ENCODE results near the gene CNIH3. TPM values are rescaled to one million over a fixed set of nuclear protein-coding genes. Genes with fewer than 3 reads are reported as not detected.

Gene CNIH3
- total RNA-seq, 1 donor from 2014 or later, result 1.4 TPM

- Mint-ChIP-seq H3K9me3 (no peaks in the 10 kb centered on the region), H3K27me3 (ENCODE audit: insufficient read depth) (peaks cover 7% of the 10 kb centered on the region), H3K36me3 (ENCODE audit: low read depth) (no peaks in the 10 kb centered on the region), H3K4me3 (no peak overlapping the region), H3K27ac (no peak overlapping the region), H3K4me1 (ENCODE audit: low read depth) (no peaks in the 10 kb centered on the region)
- intact Hi-C loops (cut with micrococcal nuclease), result no loop called here
- DNase-seq (ENCODE audit: low spot score), result no peak
These were observed 153.6 kb downstream of the CNIH3 start for GRCh38 chr1:224769452-224770335.

DNA sequence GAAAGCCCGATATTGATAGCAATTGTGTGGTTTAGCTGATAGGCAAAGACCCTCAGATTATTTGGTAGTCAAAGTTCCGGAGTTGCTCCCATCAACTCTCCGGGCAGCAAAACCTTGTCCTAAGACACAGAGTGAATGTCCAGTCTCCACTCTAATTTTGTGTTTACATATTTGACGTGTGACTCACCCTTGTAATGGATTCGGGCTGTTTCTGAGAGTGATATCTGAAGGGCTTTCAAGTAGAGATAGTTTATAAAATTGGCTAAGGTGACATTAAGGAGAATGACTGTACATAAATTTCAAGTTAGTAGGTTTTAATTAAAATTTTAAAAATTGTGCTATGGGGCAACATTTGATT is 154.2 kb downstream of the CNIH3 start:
- Mint-ChIP-seq H3K9me3 (no peaks in the 10 kb centered on the region), H3K4me3 (no peak overlapping the region), H3K27ac (no peak overlapping the region), H3K4me1 (ENCODE audit: low read depth) (no peaks in the 10 kb centered on the region), H3K27me3 (ENCODE audit: insufficient read depth) (peaks cover 7% of the 10 kb centered on the region), H3K36me3 (ENCODE audit: low read depth) (no peaks in the 10 kb centered on the region)
- intact Hi-C loops (cut with micrococcal nuclease), result no loop called here
- no peak for DNase-seq (ENCODE audit: low spot score)

- Mint-ChIP-seq H3K4me1 (ENCODE audit: low read depth) (no peaks in the 10 kb centered on the region), H3K27ac (no peak overlapping the region), H3K4me3 (no peak overlapping the region), H3K9me3 (no peaks in the 10 kb centered on the region), H3K36me3 (ENCODE audit: low read depth) (no peaks in the 10 kb centered on the region), H3K27me3 (ENCODE audit: insufficient read depth) (peaks cover 4% of the 10 kb centered on the region)
- DNase-seq (ENCODE audit: low spot score), result no peak
- intact Hi-C loops (cut with micrococcal nuclease), result no loop called here
These were observed 157.5 kb downstream of the CNIH3 start for GRCh38 chr1:224773646-224774045.

- H3K4me1 Mint-ChIP-seq (ENCODE audit: low read depth), result no peaks in the 10 kb centered on the region
- H3K4me3 Mint-ChIP-seq, result no peak overlapping the region
- no peak overlapping the region for H3K27ac Mint-ChIP-seq
- intact Hi-C loops (cut with micrococcal nuclease), result no loop called here
- H3K27me3 Mint-ChIP-seq (ENCODE audit: insufficient read depth), result peaks cover 4% of the 10 kb centered on the region
- H3K36me3 Mint-ChIP-seq (ENCODE audit: low read depth), result no peaks in the 10 kb centered on the region
- DNase-seq (ENCODE audit: low spot score), result no peak
- no peaks in the 10 kb centered on the region for H3K9me3 Mint-ChIP-seq
These were observed 158.3 kb downstream of the CNIH3 start for GRCh38 chr1:224774378-224774777.

DNA sequence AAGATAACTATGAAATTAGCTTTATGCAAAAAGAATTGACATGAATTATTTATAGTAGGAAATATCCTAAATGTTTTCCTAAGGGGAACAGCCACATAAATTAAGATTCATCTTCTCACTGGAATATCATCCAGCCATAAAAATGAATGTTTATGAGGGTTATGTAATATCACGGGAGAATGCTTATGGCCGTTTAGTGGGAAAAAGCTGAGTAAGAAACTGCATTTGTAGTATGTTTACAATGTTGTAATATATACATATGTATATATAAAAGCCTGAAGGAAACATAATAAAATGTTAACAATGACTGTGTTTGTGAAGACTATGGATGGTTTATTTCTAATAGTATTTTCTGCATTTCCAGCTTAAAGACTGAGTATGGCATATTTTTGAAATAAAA is 161.1 kb downstream of the CNIH3 start:
- no peak overlapping the region for H3K27ac Mint-ChIP-seq
- peaks cover 6% of the 10 kb centered on the region for H3K4me1 Mint-ChIP-seq (ENCODE audit: low read depth)
- no peak for DNase-seq (ENCODE audit: low spot score)
- intact Hi-C loops (cut with micrococcal nuclease), result no loop called here
- H3K36me3 Mint-ChIP-seq (ENCODE audit: low read depth), result no peaks in the 10 kb centered on the region
- H3K27me3 Mint-ChIP-seq (ENCODE audit: insufficient read depth), result peaks cover 2% of the 10 kb centered on the region
- H3K9me3 Mint-ChIP-seq, result no peaks in the 10 kb centered on the region
- no peak overlapping the region for H3K4me3 Mint-ChIP-seq

- H3K36me3 Mint-ChIP-seq (ENCODE audit: low read depth), result peaks cover 1% of the 10 kb centered on the region
- no peak overlapping the region for H3K4me3 Mint-ChIP-seq
- no peak overlapping the region for H3K27ac Mint-ChIP-seq
- no peaks in the 10 kb centered on the region for H3K9me3 Mint-ChIP-seq
- peaks cover 2% of the 10 kb centered on the region for H3K27me3 Mint-ChIP-seq (ENCODE audit: insufficient read depth)
- intact Hi-C loops (cut with micrococcal nuclease), result no loop called here
- H3K4me1 Mint-ChIP-seq (ENCODE audit: low read depth), result peaks cover 24% of the 10 kb centered on the region
- no peak for DNase-seq (ENCODE audit: low spot score)
These were observed 163.4 kb downstream of the CNIH3 start for GRCh38 chr1:224779536-224779935.

GRCh38 chr1:224780736-224781135 is 164.6 kb downstream of the CNIH3 start:
- H3K36me3 Mint-ChIP-seq (ENCODE audit: low read depth), result peaks cover 2% of the 10 kb centered on the region
- peaks cover 2% of the 10 kb centered on the region for H3K27me3 Mint-ChIP-seq (ENCODE audit: insufficient read depth)
- intact Hi-C loops (cut with micrococcal nuclease), result no loop called here
- H3K4me3 Mint-ChIP-seq, result no peak overlapping the region
- H3K4me1 Mint-ChIP-seq (ENCODE audit: low read depth), result peaks cover 27% of the 10 kb centered on the region
- no peak overlapping the region for H3K27ac Mint-ChIP-seq
- no peaks in the 10 kb centered on the region for H3K9me3 Mint-ChIP-seq
- no peak for DNase-seq (ENCODE audit: low spot score)

GRCh38 chr1:224781800-224782199 is 165.7 kb downstream of the CNIH3 start:
- peaks cover under 1% of the 10 kb centered on the region for H3K9me3 Mint-ChIP-seq
- H3K27me3 Mint-ChIP-seq (ENCODE audit: insufficient read depth), result peaks cover 2% of the 10 kb centered on the region
- H3K4me3 Mint-ChIP-seq, result no peak overlapping the region
- intact Hi-C loops (cut with micrococcal nuclease), result no loop called here
- peaks cover 2% of the 10 kb centered on the region for H3K36me3 Mint-ChIP-seq (ENCODE audit: low read depth)
- peaks cover 27% of the 10 kb centered on the region for H3K4me1 Mint-ChIP-seq (ENCODE audit: low read depth)
- no peak for DNase-seq (ENCODE audit: low spot score)
- H3K27ac Mint-ChIP-seq, result no peak overlapping the region

- Mint-ChIP-seq H3K9me3 (peaks cover 7% of the 10 kb centered on the region), H3K4me1 (ENCODE audit: low read depth) (peaks cover 27% of the 10 kb centered on the region), H3K4me3 (no peak overlapping the region), H3K36me3 (ENCODE audit: low read depth) (peaks cover 4% of the 10 kb centered on the region), H3K27ac (no peak overlapping the region), H3K27me3 (ENCODE audit: insufficient read depth) (peaks cover 2% of the 10 kb centered on the region)
- no peak for DNase-seq (ENCODE audit: low spot score)
- intact Hi-C loops (cut with micrococcal nuclease), result no loop called here
These were observed 166.3 kb downstream of the CNIH3 start for GRCh38 chr1:224782281-224783000.

DNA sequence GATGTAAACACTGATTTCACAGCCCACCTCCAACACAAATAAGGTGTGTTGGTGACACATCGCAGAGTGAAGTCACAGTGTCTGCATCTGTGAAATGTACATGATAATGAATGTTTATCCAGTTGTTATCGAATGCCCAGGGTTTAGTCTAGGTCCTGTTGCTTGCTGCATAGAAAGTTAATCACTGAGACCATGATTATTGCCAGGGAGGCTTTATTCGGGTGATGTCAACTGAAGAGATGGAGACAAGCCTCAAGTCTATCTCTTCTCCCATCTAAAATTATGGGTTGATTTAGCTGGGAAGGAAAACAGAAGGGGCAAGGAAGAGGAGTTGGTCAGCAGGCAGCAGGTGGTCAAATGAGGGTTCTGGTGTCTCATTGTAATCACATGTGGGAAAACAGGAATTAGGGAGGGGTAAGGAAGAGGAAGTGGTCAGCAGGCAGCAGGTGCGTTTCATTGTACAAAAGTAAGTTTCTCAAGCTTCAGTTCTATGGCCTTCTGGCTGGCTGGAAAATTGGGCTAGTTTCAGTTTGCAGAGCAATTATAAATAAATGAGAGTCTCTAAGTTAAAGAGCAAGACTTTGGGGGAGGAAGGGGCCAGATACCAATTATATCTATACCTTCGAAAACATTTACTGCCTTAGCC is 167.0 kb downstream of the CNIH3 start:
- H3K36me3 Mint-ChIP-seq (ENCODE audit: low read depth), result peaks cover 4% of the 10 kb centered on the region
- peaks cover 7% of the 10 kb centered on the region for H3K9me3 Mint-ChIP-seq
- no peaks in the 10 kb centered on the region for H3K27me3 Mint-ChIP-seq (ENCODE audit: insufficient read depth)
- H3K27ac Mint-ChIP-seq, result no peak overlapping the region
- intact Hi-C loops (cut with micrococcal nuclease), result no loop called here
- no peak overlapping the region for H3K4me3 Mint-ChIP-seq
- H3K4me1 Mint-ChIP-seq (ENCODE audit: low read depth), result peaks cover 27% of the 10 kb centered on the region
- no peak for DNase-seq (ENCODE audit: low spot score)

GRCh38 chr1:224784265-224785039 is 168.3 kb downstream of the CNIH3 start:
- H3K9me3 Mint-ChIP-seq, result peaks cover 11% of the 10 kb centered on the region
- H3K4me3 Mint-ChIP-seq, result no peak overlapping the region
- no peaks in the 10 kb centered on the region for H3K27me3 Mint-ChIP-seq (ENCODE audit: insufficient read depth)
- intact Hi-C loops (cut with micrococcal nuclease), result no loop called here
- no peak for DNase-seq (ENCODE audit: low spot score)
- peaks cover 4% of the 10 kb centered on the region for H3K36me3 Mint-ChIP-seq (ENCODE audit: low read depth)
- peaks cover 27% of the 10 kb centered on the region for H3K4me1 Mint-ChIP-seq (ENCODE audit: low read depth)
- no peak overlapping the region for H3K27ac Mint-ChIP-seq

DNA sequence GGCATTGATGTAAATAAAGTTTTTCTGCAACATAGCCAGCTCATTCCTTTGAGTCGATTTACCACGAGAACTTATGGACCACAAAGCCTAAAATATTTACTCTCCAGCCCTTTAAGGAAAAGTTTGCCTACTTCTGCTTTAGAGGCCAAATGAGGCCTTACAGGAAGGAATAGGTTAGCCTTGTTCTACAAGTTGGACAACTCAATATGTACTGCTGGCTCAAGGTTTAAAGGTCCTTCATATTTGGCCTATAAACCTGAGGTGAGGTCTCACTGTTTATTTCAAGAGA is 168.9 kb downstream of the CNIH3 start:
- Mint-ChIP-seq H3K4me1 (ENCODE audit: low read depth) (peaks cover 27% of the 10 kb centered on the region), H3K36me3 (ENCODE audit: low read depth) (peaks cover 4% of the 10 kb centered on the region), H3K27ac (no peak overlapping the region), H3K9me3 (peaks cover 11% of the 10 kb centered on the region), H3K4me3 (no peak overlapping the region), H3K27me3 (ENCODE audit: insufficient read depth) (no peaks in the 10 kb centered on the region)
- intact Hi-C loops (cut with micrococcal nuclease), result no loop called here
- no peak for DNase-seq (ENCODE audit: low spot score)

Data from activated T-helper 1 cell treated with anti-CD3 and anti-CD28 coated beads, Interleukin-12 subunit alpha, Interleukin-12 subunit beta, Interleukin-2, Interleukin-4 antibody, amounts not matched to agents 30 ng/mL and 10 ng/mL and 1 ng/mL, durations not matched to agents 14 hours and 24 hours and 36 hours (primary cell).